Femur (tissue), 1 donor: ENCODE data around the gene CBFA2T3.
A peak's percentile ranks its signal among the peaks of the same experiment; 100 is the strongest.
"Not testable (repeated sequence)": the region's sequence is repeated elsewhere in the genome, so short reads cannot be mapped to it uniquely, and the experiment has no call there.

Experiments
- DNase-seq: peaks from one replicate; pipeline ENCODE4 v3.0.0-alpha.2; 2017

Gene CBFA2T3

GRCh38 chr16:88977018-88977811 is at the start of gene CBFA2T3:
TSS of gene CBFA2T3 (minus strand) at chr16:88977207. CDS start at chr16:88976807, 400 bp downstream.
- DNase-seq: peak; percentile 87

GRCh38 chr16:89026121-89026612 is 49.2 kb upstream of the CBFA2T3 start:
- DNase-seq: no peak

GRCh38 chr16:89025636-89026035 is 48.6 kb upstream of the CBFA2T3 start:
- DNase-seq: no peak

- DNase-seq: no peak
These were observed 47.6 kb upstream of the CBFA2T3 start for GRCh38 chr16:89024546-89025060.

- no peak for DNase-seq
These were observed 46.9 kb upstream of the CBFA2T3 start for GRCh38 chr16:89023621-89024511.

- DNase-seq: no peak
These were observed 46.1 kb upstream of the CBFA2T3 start for GRCh38 chr16:89023151-89023551.

GRCh38 chr16:89022051-89022836 is 45.2 kb upstream of the CBFA2T3 start:
- DNase-seq: no peak

- no peak for DNase-seq
These were observed 44.1 kb upstream of the CBFA2T3 start for GRCh38 chr16:89020925-89021595.

- no peak for DNase-seq
These were observed 43.3 kb upstream of the CBFA2T3 start for GRCh38 chr16:89020068-89020924.

- DNase-seq: no peak
These were observed 42.5 kb upstream of the CBFA2T3 start for GRCh38 chr16:89019511-89019910.

GRCh38 chr16:89018282-89019158 is 41.5 kb upstream of the CBFA2T3 start:
- DNase-seq: no peak

GRCh38 chr16:89017543-89018281 is 40.7 kb upstream of the CBFA2T3 start:
- no peak for DNase-seq

- not testable (repeated sequence) for DNase-seq
These were observed 39.6 kb upstream of the CBFA2T3 start for GRCh38 chr16:89016561-89016960.

GRCh38 chr16:89015271-89015859 is 38.4 kb upstream of the CBFA2T3 start:
- no peak for DNase-seq

GRCh38 chr16:89014403-89015230 is 37.6 kb upstream of the CBFA2T3 start:
- no peak for DNase-seq

- no peak for DNase-seq
These were observed 36.8 kb upstream of the CBFA2T3 start for GRCh38 chr16:89013692-89014402.

- DNase-seq: no peak
These were observed 36.1 kb upstream of the CBFA2T3 start for GRCh38 chr16:89013111-89013510.
